ENCODE data around the gene JAZF1.

JAZF1 gene

GRCh38 chr7:28096713-28097112 is 83.9 kb downstream of the JAZF1 start:
- peak in 1 of 2 experiments; percentile 12 for DNase-seq

GRCh38 chr7:28095231-28095630 is 85.4 kb downstream of the JAZF1 start:
- DNase-seq: no peak

GRCh38 chr7:28093623-28094232 is 86.9 kb downstream of the JAZF1 start:
- peak; percentile 21 to 30 for DNase-seq

GRCh38 chr7:28091190-28091589 is 89.4 kb downstream of the JAZF1 start:
- DNase-seq: no peak

GRCh38 chr7:28088901-28089714 is 91.5 kb downstream of the JAZF1 start:
- no peak for DNase-seq

- no peak for DNase-seq
Measured at GRCh38 chr7:28088032-28088431, 92.6 kb downstream of the JAZF1 start.

GRCh38 chr7:28086198-28086597 is 94.4 kb downstream of the JAZF1 start:
- DNase-seq: no peak

- DNase-seq: no peak
Measured at GRCh38 chr7:28083998-28084985, 96.3 kb downstream of the JAZF1 start.

- no peak for DNase-seq
Measured at GRCh38 chr7:28083164-28083997, 97.2 kb downstream of the JAZF1 start.

GRCh38 chr7:28082071-28082470 is 98.5 kb downstream of the JAZF1 start:
- no peak for DNase-seq

GRCh38 chr7:28081016-28081415 is 99.6 kb downstream of the JAZF1 start:
- DNase-seq: no peak

- no peak for DNase-seq
Measured at GRCh38 chr7:28078036-28078901, 102.3 kb downstream of the JAZF1 start.

GRCh38 chr7:28077616-28078015 is 103.0 kb downstream of the JAZF1 start:
- DNase-seq: no peak

GRCh38 chr7:28076423-28077200 is 104.0 kb downstream of the JAZF1 start:
- no peak for DNase-seq

- peak in 1 of 2 experiments; percentile 51 for DNase-seq
Measured at GRCh38 chr7:28075674-28076358, 104.8 kb downstream of the JAZF1 start.

- DNase-seq: no peak
Measured at GRCh38 chr7:28072876-28073514, 107.6 kb downstream of the JAZF1 start.

GRCh38 chr7:28071570-28071969 is 109.0 kb downstream of the JAZF1 start:
- no peak for DNase-seq

- DNase-seq: no peak
Measured at GRCh38 chr7:28070297-28071055, 110.1 kb downstream of the JAZF1 start.

GRCh38 chr7:28069807-28070206 is 110.8 kb downstream of the JAZF1 start:
- DNase-seq: no peak
